ENCODE data around the gene MICALL1.

GRCh38 chr22:37961062-37961461 is 55.0 kb downstream of the MICALL1 start:
- TF ChIP-seq CTCF (IDR thresholded peaks at IDR 0.05) (no peak), EZH2 (IDR thresholded peaks at IDR 0.05) (no peak)
